Measurements from ENCODE around the gene MOK. TPM values are rescaled to one million over a fixed set of nuclear protein-coding genes. Genes with fewer than 3 reads are reported as not detected.

Gene MOK
- total RNA-seq, 2 experiments from 2014 or later = 6.2 to 6.6 TPM

GRCh38 chr14:102230481-102231210 lies 74.3 kb downstream of the MOK start:
- Mint-ChIP-seq H3K36me3 (ENCODE audit: low read depth) (no peaks in the 10 kb centered on the region), H3K4me3 (no peak overlapping the region), H3K27me3 (no peaks in the 10 kb centered on the region), H3K4me1 (ENCODE audit: low read depth) (no peaks in the 10 kb centered on the region), H3K9me3 (no peaks in the 10 kb centered on the region), H3K27ac (no peak overlapping the region)
- ATAC-seq (no peak), DNase-seq (no peak)
- no peak for TF ChIP-seq CTCF (IDR thresholded peaks at IDR 0.05)
- ChIA-PET POLR2A (no interaction called here), CTCF (interaction anchor here (1.1 kb wide), 1 partner anchor 84 kb away, joined by 3 read pairs; no protein-coding TSS in a partner anchor)
- intact Hi-C loops (cut with micrococcal nuclease) = no loop called here

- H3K4me1 Mint-ChIP-seq (ENCODE audit: low read depth) = no peaks in the 10 kb centered on the region
- H3K9me3 Mint-ChIP-seq = no peaks in the 10 kb centered on the region
- DNase-seq (no peak), ATAC-seq (no peak)
- CTCF ChIA-PET = no interaction called here
- H3K36me3 Mint-ChIP-seq (ENCODE audit: low read depth) = no peaks in the 10 kb centered on the region
- TF ChIP-seq CTCF (IDR thresholded peaks at IDR 0.05) = no peak
- H3K4me3 Mint-ChIP-seq = no peak overlapping the region
- POLR2A ChIA-PET = interaction anchor here (0.5 kb wide), 1 partner anchor 87 kb away, joined by 3 read pairs; no protein-coding TSS in a partner anchor
- H3K27me3 Mint-ChIP-seq = no peaks in the 10 kb centered on the region
- no peak overlapping the region for H3K27ac Mint-ChIP-seq
- intact Hi-C loops (cut with micrococcal nuclease) = no loop called here
Observed at GRCh38 chr14:102229739-102230092, 75.2 kb downstream of the MOK start.

- H3K4me3 Mint-ChIP-seq = no peak overlapping the region
- intact Hi-C loops (cut with micrococcal nuclease) = no loop called here
- ChIA-PET POLR2A (no interaction called here), CTCF (no interaction called here)
- no peak for TF ChIP-seq CTCF (IDR thresholded peaks at IDR 0.05)
- no peaks in the 10 kb centered on the region for H3K4me1 Mint-ChIP-seq (ENCODE audit: low read depth)
- no peak for ATAC-seq
- H3K27me3 Mint-ChIP-seq = no peaks in the 10 kb centered on the region
- no peaks in the 10 kb centered on the region for H3K9me3 Mint-ChIP-seq
- no peak for DNase-seq
- no peak overlapping the region for H3K27ac Mint-ChIP-seq
- H3K36me3 Mint-ChIP-seq (ENCODE audit: low read depth) = no peaks in the 10 kb centered on the region
Observed at GRCh38 chr14:102229071-102229738, 75.8 kb downstream of the MOK start.

GRCh38 chr14:102227184-102227964 lies 77.6 kb downstream of the MOK start:
- no peak overlapping the region for H3K4me3 Mint-ChIP-seq
- H3K27me3 Mint-ChIP-seq = no peaks in the 10 kb centered on the region
- intact Hi-C loops (cut with micrococcal nuclease) = no loop called here
- DNase-seq = no peak
- ChIA-PET POLR2A (no interaction called here), CTCF (no interaction called here)
- no peaks in the 10 kb centered on the region for H3K4me1 Mint-ChIP-seq (ENCODE audit: low read depth)
- H3K27ac Mint-ChIP-seq = no peak overlapping the region
- ATAC-seq = no peak
- H3K9me3 Mint-ChIP-seq = no peaks in the 10 kb centered on the region
- TF ChIP-seq CTCF (IDR thresholded peaks at IDR 0.05) = no peak
- H3K36me3 Mint-ChIP-seq (ENCODE audit: low read depth) = no peaks in the 10 kb centered on the region
